Left ventricle myocardium inferior (tissue), 1 donor: Measurements from ENCODE around the gene ESF1. TPM values are rescaled to one million over a fixed set of nuclear protein-coding genes. Genes with fewer than 3 reads are reported as not detected.

Experiments used
- DNase-seq: peaks from one replicate; pipeline ENCODE4 v3.0.0-alpha.2; 2020
- H3K27ac ChIP-seq: fragments of 200-600 bp; replicated peaks from 2 replicates; pipeline ENCODE4 v1.8.0; 2021
- H3K27me3 ChIP-seq: fragments of 200-600 bp; 2 replicates; pipeline ENCODE4 v1.8.0; 2021; ENCODE audit warnings: low read depth
- H3K36me3 ChIP-seq: fragments of 200-600 bp; 2 replicates; pipeline ENCODE4 v1.8.0; 2021
- H3K4me1 ChIP-seq: fragments of 200-600 bp; 2 replicates; pipeline ENCODE4 v1.8.0; 2021
- H3K4me3 ChIP-seq: fragments of 200-600 bp; 2 replicates; pipeline ENCODE4 v1.8.0; 2021; ENCODE audit warnings: mild to moderate bottlenecking, moderate library complexity
- H3K9me3 ChIP-seq: fragments of 200-600 bp; replicated peaks from 2 replicates; pipeline ENCODE4 v1.8.0; 2021
- CTCF ChIP-seq: fragments of 200-600 bp; IDR thresholded peaks from 2 replicates; pipeline ENCODE4 v1.8.0; 2021; ENCODE audit warnings: antibody characterized with exemption, mild to moderate bottlenecking, borderline replicate concordance
- intact Hi-C: fragments of 100-400 bp; cut with micrococcal nuclease; formaldehyde crosslinking; loops from one replicate; pipeline ENCODE4 v1.11.0; 2022
- long read RNA-seq: library from polyadenylated mRNA; unstranded; transcript quantifications from one replicate; pipeline ENCODE4 v2.0.0, GENCODE V29; 2021
- total RNA-seq: library from RNA; stranded (reverse); fragmentation: NEBNext Ultra II Directional; extraction: Animal tissue kit (Norgen Biotek cat#: 25700); gene quantifications from one replicate; pipeline ENCODE4 v1.2.1, GENCODE V29; 2021
- donor health status: DM: no; HTN: yes; CAD: no; lungs with severe emphysema.

The ESF1 gene
- 15.5 TPM for total RNA-seq
- long read RNA-seq, partial matches to known transcripts: 20 of 29 reads
- long read RNA-seq, other reads (novel, unspliced or antisense): 9 of 29 reads

GRCh38 chr20:13784893-13785715 is at the start of gene ESF1, which contains the start of gene NDUFAF5:
ESF1 (minus strand) TSS chr20:13784919; CDS start chr20:13783140, 1,779 bp downstream.
NDUFAF5 (plus strand) TSS chr20:13785028; CDS start chr20:13785069, 41 bp downstream.
- intact Hi-C loops: no loop called here
- H3K4me1 ChIP-seq: peaks cover 76% of the 10 kb centered on the region
- H3K27me3 ChIP-seq: no peaks in the 10 kb centered on the region
- peak within 1 kb of the TSS; percentile 95 for H3K27ac ChIP-seq
- H3K4me3 ChIP-seq: peak within 1 kb of the TSS; percentile 90
- H3K9me3 ChIP-seq: no peaks in the 10 kb centered on the region
- no peak for TF ChIP-seq CTCF
- peaks cover 59% of the 10 kb centered on the region for H3K36me3 ChIP-seq
- DNase-seq: peak; percentile 93

GRCh38 chr20:13831476-13831875 is 46.8 kb upstream of the ESF1 start:
- Histone ChIP-seq H3K4me1 (no peaks in the 10 kb centered on the region), H3K27me3 (peaks cover under 1% of the 10 kb centered on the region), H3K9me3 (no peaks in the 10 kb centered on the region), H3K4me3 (no peak overlapping the region), H3K27ac (no peak overlapping the region), H3K36me3 (no peaks in the 10 kb centered on the region)
- no peak for TF ChIP-seq CTCF
- intact Hi-C loops: no loop called here
- no peak for DNase-seq

- Histone ChIP-seq H3K4me3 (no peak overlapping the region), H3K9me3 (peaks cover 8% of the 10 kb centered on the region), H3K4me1 (peaks cover 5% of the 10 kb centered on the region), H3K27me3 (no peaks in the 10 kb centered on the region), H3K27ac (no peak overlapping the region), H3K36me3 (peaks cover 4% of the 10 kb centered on the region)
- intact Hi-C loops: no loop called here
- DNase-seq: no peak
- TF ChIP-seq CTCF: no peak
These were observed 40.7 kb upstream of the ESF1 start for GRCh38 chr20:13825465-13825864.

- TF ChIP-seq CTCF: no peak
- H3K9me3 ChIP-seq: peaks cover 8% of the 10 kb centered on the region
- no peak for DNase-seq
- no peak overlapping the region for H3K27ac ChIP-seq
- no peaks in the 10 kb centered on the region for H3K27me3 ChIP-seq
- H3K4me1 ChIP-seq: peaks cover 5% of the 10 kb centered on the region
- intact Hi-C loops: no loop called here
- no peak overlapping the region for H3K4me3 ChIP-seq
- peaks cover 4% of the 10 kb centered on the region for H3K36me3 ChIP-seq
These were observed 39.7 kb upstream of the ESF1 start for GRCh38 chr20:13824459-13824858.

- intact Hi-C loops: no loop called here
- DNase-seq: no peak
- Histone ChIP-seq H3K27me3 (no peaks in the 10 kb centered on the region), H3K27ac (no peak overlapping the region), H3K9me3 (peaks cover 8% of the 10 kb centered on the region), H3K36me3 (peaks cover 16% of the 10 kb centered on the region), H3K4me1 (peaks cover 5% of the 10 kb centered on the region), H3K4me3 (no peak overlapping the region)
- TF ChIP-seq CTCF: no peak
These were observed 37.7 kb upstream of the ESF1 start for GRCh38 chr20:13822459-13822858.
